Natural killer cell (primary cell): ENCODE results near the gene USP9Y. TPM values are rescaled to one million over a fixed set of nuclear protein-coding genes. Genes with fewer than 3 reads are reported as not detected.

Experiments used
- ATAC-seq, 3 donors: fragments of 150-1000 bp in 2 of 3; fragments of 200-7000 bp in 1 of 3; cut with Tn5 transposase; 1 replicate in 1 of 3; 2 replicates in 2 of 3; pipeline ENCODE4 v1.10.0; 2021; ENCODE audit warnings: mild to moderate bottlenecking in 2 of 3, moderate library complexity in 2 of 3
- DNase-seq, 2 donors: peaks; one replicate each; pipeline versions ENCODE4 v3.0.0 to v3.0.0-alpha.2; 2013 to 2021; ENCODE audit warnings: mixed read lengths in 1 of 2
- H3K27ac ChIP-seq: one replicate; pipeline ENCODE4 v1.5.1; 2013; ENCODE audit warnings: mild to moderate bottlenecking, low read length
- H3K27me3 ChIP-seq: one replicate; pipeline ENCODE4 v1.6.1; 2013; ENCODE audit warnings: low read length; ENCODE audit not compliant: control insufficient read depth, insufficient read depth
- H3K36me3 ChIP-seq: one replicate; pipeline ENCODE4 v1.6.1; 2013; ENCODE audit warnings: low read length; ENCODE audit not compliant: control insufficient read depth, insufficient read depth
- H3K4me1 ChIP-seq: one replicate; pipeline ENCODE4 v1.6.1; 2013; ENCODE audit warnings: low read length; ENCODE audit not compliant: control insufficient read depth, insufficient read depth
- H3K4me3 ChIP-seq: one replicate; pipeline ENCODE4 v1.5.1; 2013; ENCODE audit warnings: low read length
- H3K9me3 ChIP-seq: one replicate; pipeline ENCODE4 v1.6.1; 2013; ENCODE audit warnings: low read length; ENCODE audit not compliant: control insufficient read depth, insufficient read depth
- H3K27ac Mint-ChIP-seq, 2 donors: one replicate each; pipeline ENCODE4 v1.8.0; 2022; ENCODE audit warnings: mild to moderate bottlenecking in 2 of 2, mixed read lengths in 2 of 2, moderate library complexity in 1 of 2
- H3K27me3 Mint-ChIP-seq, 2 donors: one replicate each; pipeline ENCODE4 v1.8.0; 2022; ENCODE audit warnings: low read depth in 2 of 2, mixed read lengths in 2 of 2
- H3K36me3 Mint-ChIP-seq: one replicate; pipeline ENCODE4 v1.8.0; 2022; ENCODE audit warnings: mixed read lengths
- H3K4me1 Mint-ChIP-seq, 2 donors: one replicate each; pipeline ENCODE4 v1.8.0; 2022; ENCODE audit warnings: mixed read lengths in 2 of 2
- H3K4me3 Mint-ChIP-seq: one replicate; pipeline ENCODE4 v1.8.0; 2022; ENCODE audit warnings: mild to moderate bottlenecking, moderate library complexity, mixed read lengths
- H3K9me3 Mint-ChIP-seq, 2 donors: one replicate each; pipeline ENCODE4 v1.8.0; 2022; ENCODE audit warnings: mixed read lengths in 2 of 2
- WGBS: methylation state at CpG from one replicate; pipeline ENCODE4 v1.1.7; 2013; ENCODE audit warnings: missing lambda C conversion rate; ENCODE audit not compliant: insufficient coverage; 5-methylcytosine and 5-hydroxymethylcytosine counted together
- intact Hi-C: fragments of 100-400 bp; cut with micrococcal nuclease; formaldehyde crosslinking; loops from one replicate; pipeline ENCODE4 v1.14.2; 2022
- total RNA-seq, 4 donors: library from RNA; stranded (reverse); fragments of 120-200 nt in 1 of 4; gene quantifications; one replicate each; pipeline versions ENCODE4 v1.2.3 to v1.2.4, GENCODE V29; 2013 to 2022
- TF ChIP-seq, protein P1 (sequence below): fragments of 200-600 bp; IDR thresholded peaks from one replicate; pipeline ENCODE4 v1.8.0; 2022; ENCODE audit warnings: antibody characterized with exemption

The USP9Y gene
- total RNA-seq, 3 donors from 2014 or later (not counting 1 experiment from before 2014, with no cell fraction given), result 32.5 to 38.2 TPM; not detected in 1

GRCh38 chrY:12826791-12827190 is 125.8 kb downstream of the USP9Y start:
- Mint-ChIP-seq H3K4me1 (no peaks in the 10 kb centered on the region), H3K4me3 (no peak overlapping the region), H3K27ac (no peak overlapping the region), H3K27me3 (no peaks in the 10 kb centered on the region), H3K9me3 (no peaks in the 10 kb centered on the region), H3K36me3 (no peaks in the 10 kb centered on the region)
- Histone ChIP-seq H3K27ac (no peak overlapping the region), H3K4me3 (no peak overlapping the region), H3K4me1 (no peaks in the 10 kb centered on the region), H3K27me3 (no peaks in the 10 kb centered on the region), H3K36me3 (peaks cover 3% of the 10 kb centered on the region), H3K9me3 (no peaks in the 10 kb centered on the region)
- no CpG with 5 or more reads among the region's 1 CpG for WGBS
- ATAC-seq (no peak), DNase-seq (no peak)
- intact Hi-C loops, result no loop called here
- TF ChIP-seq, protein P1, sequence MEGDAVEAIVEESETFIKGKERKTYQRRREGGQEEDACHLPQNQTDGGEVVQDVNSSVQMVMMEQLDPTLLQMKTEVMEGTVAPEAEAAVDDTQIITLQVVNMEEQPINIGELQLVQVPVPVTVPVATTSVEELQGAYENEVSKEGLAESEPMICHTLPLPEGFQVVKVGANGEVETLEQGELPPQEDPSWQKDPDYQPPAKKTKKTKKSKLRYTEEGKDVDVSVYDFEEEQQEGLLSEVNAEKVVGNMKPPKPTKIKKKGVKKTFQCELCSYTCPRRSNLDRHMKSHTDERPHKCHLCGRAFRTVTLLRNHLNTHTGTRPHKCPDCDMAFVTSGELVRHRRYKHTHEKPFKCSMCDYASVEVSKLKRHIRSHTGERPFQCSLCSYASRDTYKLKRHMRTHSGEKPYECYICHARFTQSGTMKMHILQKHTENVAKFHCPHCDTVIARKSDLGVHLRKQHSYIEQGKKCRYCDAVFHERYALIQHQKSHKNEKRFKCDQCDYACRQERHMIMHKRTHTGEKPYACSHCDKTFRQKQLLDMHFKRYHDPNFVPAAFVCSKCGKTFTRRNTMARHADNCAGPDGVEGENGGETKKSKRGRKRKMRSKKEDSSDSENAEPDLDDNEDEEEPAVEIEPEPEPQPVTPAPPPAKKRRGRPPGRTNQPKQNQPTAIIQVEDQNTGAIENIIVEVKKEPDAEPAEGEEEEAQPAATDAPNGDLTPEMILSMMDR, result no peak

GRCh38 chrY:12833284-12833683 is 132.3 kb downstream of the USP9Y start:
- Histone ChIP-seq H3K36me3 (peaks cover 6% of the 10 kb centered on the region), H3K27me3 (no peaks in the 10 kb centered on the region), H3K4me1 (no peaks in the 10 kb centered on the region), H3K9me3 (no peaks in the 10 kb centered on the region), H3K27ac (no peak overlapping the region), H3K4me3 (no peak overlapping the region)
- Mint-ChIP-seq H3K27ac (no peak overlapping the region), H3K27me3 (no peaks in the 10 kb centered on the region), H3K4me1 (no peaks in the 10 kb centered on the region), H3K36me3 (no peaks in the 10 kb centered on the region), H3K9me3 (no peaks in the 10 kb centered on the region), H3K4me3 (no peak overlapping the region)
- DNase-seq (no peak), ATAC-seq (no peak)
- intact Hi-C loops, result no loop called here
- TF ChIP-seq, protein P1, result no peak
- no CpG with 5 or more reads among the region's 3 CpGs for WGBS

DNA sequence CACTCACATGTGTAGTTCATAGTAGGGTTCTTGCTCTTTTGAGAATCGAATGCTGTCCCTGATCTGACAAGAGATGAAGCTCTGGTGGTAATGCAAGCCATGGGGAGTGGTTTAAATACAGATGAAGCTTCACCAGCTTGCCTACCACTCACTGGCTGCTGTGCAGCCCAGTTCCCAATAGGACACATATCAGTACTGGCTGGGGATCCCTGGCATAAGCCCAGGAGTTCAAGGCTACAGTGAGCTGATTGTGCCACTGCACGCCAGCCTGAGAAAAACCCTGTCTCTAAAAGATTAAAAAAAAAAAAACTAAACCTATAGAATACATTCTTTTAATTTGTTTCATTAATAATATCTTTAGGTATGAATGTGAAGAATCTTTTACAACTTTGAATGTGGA is 136.5 kb downstream of the USP9Y start:
- WGBS, result no CpG with 5 or more reads among the region's 2 CpGs
- Histone ChIP-seq H3K4me3 (no peak overlapping the region), H3K36me3 (peaks cover 12% of the 10 kb centered on the region), H3K27ac (no peak overlapping the region), H3K4me1 (no peaks in the 10 kb centered on the region), H3K27me3 (no peaks in the 10 kb centered on the region), H3K9me3 (no peaks in the 10 kb centered on the region)
- Mint-ChIP-seq H3K4me1 (no peaks in the 10 kb centered on the region), H3K27me3 (no peaks in the 10 kb centered on the region), H3K4me3 (no peak overlapping the region), H3K36me3 (no peaks in the 10 kb centered on the region), H3K27ac (no peak overlapping the region), H3K9me3 (no peaks in the 10 kb centered on the region)
- ATAC-seq (no peak), DNase-seq (no peak)
- intact Hi-C loops, result no loop called here
- TF ChIP-seq, protein P1, result no peak

DNA sequence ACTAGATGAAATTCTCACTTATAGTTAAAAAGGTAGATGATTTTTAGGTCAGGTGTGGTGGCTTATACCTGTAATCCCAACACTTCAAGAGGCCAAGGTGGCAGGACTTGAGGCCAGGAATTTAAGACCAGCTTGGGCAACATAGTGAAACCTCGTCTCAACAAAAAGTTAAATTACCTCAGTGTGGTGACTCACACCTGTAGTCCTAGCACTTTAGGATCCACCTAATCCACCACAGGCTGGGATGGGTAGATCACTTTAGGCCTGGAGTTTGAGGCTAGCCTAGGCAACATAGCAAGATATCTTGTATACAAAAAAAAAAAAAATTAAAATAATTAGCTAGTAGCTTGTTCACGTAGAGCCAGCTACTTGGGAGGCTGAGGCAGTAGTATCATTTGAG is 140.3 kb downstream of the USP9Y start:
- H3K36me3 ChIP-seq, result peaks cover 14% of the 10 kb centered on the region
- Mint-ChIP-seq H3K4me3 (no peak overlapping the region), H3K4me1 (no peaks in the 10 kb centered on the region), H3K36me3 (no peaks in the 10 kb centered on the region), H3K27ac (no peak overlapping the region), H3K9me3 (no peaks in the 10 kb centered on the region), H3K27me3 (no peaks in the 10 kb centered on the region)
- TF ChIP-seq, protein P1, result no peak
- H3K27ac ChIP-seq, result no peak overlapping the region
- no peaks in the 10 kb centered on the region for H3K4me1 ChIP-seq
- no peaks in the 10 kb centered on the region for H3K9me3 ChIP-seq
- DNase-seq (no peak), ATAC-seq (no peak)
- H3K27me3 ChIP-seq, result no peaks in the 10 kb centered on the region
- no peak overlapping the region for H3K4me3 ChIP-seq
- 100% methylated on average over 1 of the region's 2 CpGs for WGBS
- intact Hi-C loops, result no loop called here
